ENCODE measurements around the gene CEBPB. TPM values are rescaled to one million over a fixed set of nuclear protein-coding genes. Genes with fewer than 3 reads are reported as not detected.

Gene CEBPB
- polyA plus RNA-seq, 4 donors, result 4.0 to 8.5 (median 4.9) TPM

Other genes with a start within 250 kb of the CEBPB start
- 10 to 100 TPM in 3 of 4 donors, 1 to 10 TPM in 1; 7.9 to 18.5 (median 13.9) TPM for gene SNAI1, start 207.8 kb upstream of the CEBPB start, polyA plus RNA-seq (ENCODE audit: insufficient read length in 4 of 4)
- gene UBE2V1, start 77.7 kb upstream of the CEBPB start, polyA plus RNA-seq (ENCODE audit: insufficient read length in 4 of 4), result 100 to 1,000 TPM; 131 to 172 (median 150) TPM
- 10 to 100 TPM; 23.9 to 30.8 (median 26.9) TPM for gene PEDS1, start 37.1 kb upstream of the CEBPB start, polyA plus RNA-seq (ENCODE audit: insufficient read length in 4 of 4)